ENCODE measurements around the gene LHFPL2.

Gene LHFPL2

GRCh38 chr5:78523314-78524193, 125.0 kb downstream of the LHFPL2 start:
- no peak for DNase-seq (ENCODE audit: low spot score)
- no peak for FAIRE-seq

- DNase-seq (ENCODE audit: low spot score) (no peak), FAIRE-seq (no peak)
Measured at GRCh38 chr5:78522476-78523260, 125.9 kb downstream of the LHFPL2 start.

GRCh38 chr5:78521455-78521854, 127.1 kb downstream of the LHFPL2 start:
- no peak for DNase-seq (ENCODE audit: low spot score)
- FAIRE-seq: no peak

- FAIRE-seq (no peak), DNase-seq (ENCODE audit: low spot score) (peak; percentile 17)
Measured at GRCh38 chr5:78519198-78519941, 129.2 kb downstream of the LHFPL2 start.

GRCh38 chr5:78518365-78519197, 130.0 kb downstream of the LHFPL2 start:
- peak; percentile 25 for FAIRE-seq

GRCh38 chr5:78515670-78516069, 132.9 kb downstream of the LHFPL2 start:
- DNase-seq (ENCODE audit: low spot score) (no peak), FAIRE-seq (no peak)

More at GRCh38 chr5:78518365-78519197, 130.0 kb downstream of the LHFPL2 start:
- DNase-seq (ENCODE audit: low spot score): peak; percentile 79

GRCh38 chr5:78514427-78515330, 133.9 kb downstream of the LHFPL2 start:
- no peak for FAIRE-seq
- no peak for DNase-seq (ENCODE audit: low spot score)

- no peak for DNase-seq (ENCODE audit: low spot score)
Measured at GRCh38 chr5:78513441-78513840, 135.1 kb downstream of the LHFPL2 start.

GRCh38 chr5:78512435-78512834, 136.1 kb downstream of the LHFPL2 start:
- FAIRE-seq (no peak), DNase-seq (ENCODE audit: low spot score) (no peak)

More at GRCh38 chr5:78513441-78513840, 135.1 kb downstream of the LHFPL2 start:
- FAIRE-seq: no peak

GRCh38 chr5:78511121-78511906, 137.3 kb downstream of the LHFPL2 start:
- FAIRE-seq (no peak), DNase-seq (ENCODE audit: low spot score) (no peak)

- DNase-seq (ENCODE audit: low spot score) (no peak), FAIRE-seq (no peak)
Measured at GRCh38 chr5:78509884-78510769, 138.4 kb downstream of the LHFPL2 start.

- no peak for FAIRE-seq
- DNase-seq (ENCODE audit: low spot score): no peak
Measured at GRCh38 chr5:78509145-78509865, 139.3 kb downstream of the LHFPL2 start.

GRCh38 chr5:78508186-78508765, 140.3 kb downstream of the LHFPL2 start:
- DNase-seq (ENCODE audit: low spot score) (no peak), FAIRE-seq (no peak)

GRCh38 chr5:78507531-78507930, 141.0 kb downstream of the LHFPL2 start:
- DNase-seq (ENCODE audit: low spot score) (no peak), FAIRE-seq (no peak)

GRCh38 chr5:78506261-78507024, 142.1 kb downstream of the LHFPL2 start:
- no peak for FAIRE-seq

GRCh38 chr5:78505860-78506259, 142.7 kb downstream of the LHFPL2 start:
- FAIRE-seq (no peak), DNase-seq (ENCODE audit: low spot score) (no peak)

More at GRCh38 chr5:78506261-78507024, 142.1 kb downstream of the LHFPL2 start:
- no peak for DNase-seq (ENCODE audit: low spot score)
